Activated CD8-positive, alpha-beta memory T cell treated with anti-CD3 and anti-CD28 coated beads for 48 hours (primary cell): ENCODE results near the gene C1QTNF6.
"Not testable (repeated sequence)": the region's sequence is repeated elsewhere in the genome, so short reads cannot be mapped to it uniquely, and the experiment has no call there.

Experiments
- DNase-seq, 3 experiments: peaks; one replicate each; pipeline ENCODE4 v3.0.0-alpha.2; 2020; ENCODE audit warnings: low read depth in 2 of 3, low spot score in 2 of 3

The C1QTNF6 gene

DNA sequence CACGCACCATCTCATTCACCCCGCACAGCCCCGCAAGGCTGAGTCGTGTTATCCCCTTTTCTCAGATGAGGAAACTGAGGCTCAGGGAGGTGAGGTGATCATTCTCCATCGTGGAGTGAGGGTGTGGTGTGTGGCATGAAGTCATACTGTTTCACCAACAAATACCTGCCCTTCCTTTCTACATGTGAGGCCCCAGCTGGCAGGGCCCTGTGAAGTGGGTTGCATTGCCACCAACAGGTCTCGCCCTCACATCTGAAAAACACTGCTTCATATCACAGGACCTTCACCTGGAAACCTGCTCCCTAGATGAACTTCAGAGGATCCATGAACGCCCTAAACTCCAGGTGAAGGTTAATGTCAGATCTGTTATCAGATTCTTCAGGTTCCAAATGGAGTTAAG lies 19.9 kb upstream of the C1QTNF6 start:
- DNase-seq: no peak

DNA sequence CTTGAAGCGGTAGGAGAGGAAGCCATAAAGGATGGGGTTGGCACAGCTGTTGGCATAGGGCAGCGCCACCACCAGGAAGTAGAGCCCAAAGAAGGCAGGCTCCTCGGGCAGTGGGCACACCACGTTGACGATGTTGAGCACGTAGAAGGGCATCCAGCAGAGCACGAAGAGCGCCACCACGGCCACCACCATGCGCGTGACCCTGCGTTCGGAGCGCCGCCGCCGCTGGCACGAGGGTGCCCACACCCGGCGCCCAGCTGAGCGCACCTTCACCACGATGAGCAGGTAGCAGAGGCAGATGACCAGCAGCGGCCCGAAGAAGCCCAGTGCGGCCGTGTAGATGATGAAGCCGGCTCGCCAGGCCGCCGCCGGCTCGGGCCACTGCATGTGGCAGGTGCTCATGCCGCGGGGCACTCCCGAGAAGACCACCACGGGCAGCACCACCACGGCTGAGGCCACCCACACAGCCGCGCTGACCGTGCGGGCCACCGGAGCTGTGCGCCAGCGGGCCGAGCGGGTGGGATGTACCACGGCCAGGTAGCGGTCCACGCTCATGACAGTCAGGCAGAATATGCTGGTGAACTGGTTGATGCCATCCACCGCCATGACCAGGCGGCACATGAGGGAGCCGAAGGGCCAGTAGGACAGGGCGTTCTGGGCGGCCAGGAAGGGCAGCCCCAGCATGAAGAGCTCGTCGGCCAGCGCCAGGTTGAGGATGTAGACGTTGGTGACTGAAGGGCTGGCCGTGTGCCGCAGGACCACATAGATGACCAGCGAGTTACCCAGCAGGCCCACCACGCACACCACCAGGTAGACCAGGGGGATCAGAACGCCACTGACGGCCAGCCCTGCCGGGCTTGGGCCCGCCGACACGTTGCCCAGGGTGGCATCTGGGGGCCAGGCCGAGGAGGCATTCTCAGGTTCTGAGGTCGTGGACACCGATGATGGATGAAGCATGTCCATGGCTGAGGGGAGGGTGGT lies 19.1 kb upstream of the C1QTNF6 start:
- DNase-seq: no peak

GRCh38 chr22:37206118-37206840 lies 18.2 kb upstream of the C1QTNF6 start:
- DNase-seq: no peak

DNA sequence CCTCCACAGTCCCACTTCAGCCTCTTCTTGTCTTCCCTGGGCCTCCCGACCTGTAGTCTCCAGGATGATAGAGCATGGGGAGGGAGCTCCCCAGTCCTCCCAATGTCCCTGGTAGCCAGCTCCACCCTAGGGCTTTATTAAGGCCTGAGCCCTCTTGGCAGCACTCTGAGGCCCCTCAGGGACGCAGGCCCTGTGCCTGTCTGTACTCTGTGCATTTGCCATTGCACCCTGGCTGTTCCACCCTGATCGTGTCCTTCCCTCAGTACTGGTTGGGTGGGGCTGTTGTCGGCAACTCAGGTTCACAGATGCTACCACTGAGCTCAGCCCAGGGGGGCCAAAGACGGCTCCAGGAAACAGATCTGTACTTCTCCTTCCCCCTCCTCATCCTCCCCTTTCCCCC lies 17.0 kb upstream of the C1QTNF6 start:
- DNase-seq: no peak

DNA sequence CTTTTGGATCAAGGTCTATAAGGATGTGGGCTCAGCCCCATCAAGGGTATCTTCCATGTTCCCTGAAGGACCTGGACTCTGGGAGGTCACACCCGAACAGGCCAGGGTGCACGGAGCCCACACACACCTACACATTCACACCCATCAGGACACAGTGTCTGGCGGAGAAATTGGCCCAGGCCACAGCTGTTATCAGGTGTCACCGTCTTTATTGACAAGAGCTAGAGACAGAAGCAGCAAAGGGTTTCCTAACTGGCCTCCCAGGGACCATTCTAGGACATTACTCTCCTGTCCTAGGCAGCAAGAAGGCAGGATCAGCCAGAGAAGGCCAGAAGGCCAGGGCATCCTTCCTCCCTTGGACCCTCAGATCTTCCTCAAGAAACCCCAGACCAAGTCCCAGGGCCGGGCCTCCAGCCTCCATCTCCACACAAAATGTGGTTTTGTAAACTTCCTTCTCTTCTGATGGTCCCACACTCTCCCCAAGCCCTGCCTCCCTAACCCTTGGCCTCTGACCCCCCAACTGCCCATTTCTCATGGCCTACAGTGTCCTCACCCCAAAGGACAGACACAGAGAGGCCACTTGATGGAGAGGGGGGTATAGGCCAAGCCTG lies 16.1 kb upstream of the C1QTNF6 start:
- no peak for DNase-seq

DNA sequence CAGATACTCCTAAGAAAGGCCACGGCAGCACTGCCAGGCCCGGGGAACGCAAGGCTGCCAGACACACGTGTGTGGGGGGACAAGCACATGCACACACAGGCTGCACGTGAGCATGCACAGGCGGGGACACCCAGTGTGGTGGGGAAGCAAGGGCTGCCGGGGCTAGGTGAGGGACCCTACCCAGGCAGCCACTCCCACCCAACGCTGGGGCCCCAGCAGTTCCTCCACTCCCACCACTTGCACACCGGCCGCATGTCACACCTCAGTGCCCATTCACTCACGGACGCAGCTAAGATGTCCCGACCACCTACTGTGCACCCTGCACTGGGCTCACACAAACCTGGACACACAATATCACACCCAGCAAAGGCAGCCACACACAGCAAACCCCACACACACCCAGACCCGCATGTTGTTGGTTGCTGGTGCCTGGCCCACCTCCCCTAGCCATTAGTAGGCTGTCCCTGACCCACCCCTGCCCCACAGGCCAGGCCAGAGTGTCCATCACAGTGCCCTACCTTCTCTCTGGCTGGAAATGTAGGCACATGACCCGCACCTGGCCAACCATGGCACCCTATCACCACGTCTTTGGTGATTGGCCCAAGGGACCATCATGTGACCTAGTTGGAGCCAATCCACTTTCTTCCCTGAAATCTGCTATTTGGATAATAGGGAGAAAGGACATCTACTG lies 15.5 kb upstream of the C1QTNF6 start:
- DNase-seq: no peak

- DNase-seq: no peak
Measured at GRCh38 chr22:37202716-37203115, 14.7 kb upstream of the C1QTNF6 start.

DNA sequence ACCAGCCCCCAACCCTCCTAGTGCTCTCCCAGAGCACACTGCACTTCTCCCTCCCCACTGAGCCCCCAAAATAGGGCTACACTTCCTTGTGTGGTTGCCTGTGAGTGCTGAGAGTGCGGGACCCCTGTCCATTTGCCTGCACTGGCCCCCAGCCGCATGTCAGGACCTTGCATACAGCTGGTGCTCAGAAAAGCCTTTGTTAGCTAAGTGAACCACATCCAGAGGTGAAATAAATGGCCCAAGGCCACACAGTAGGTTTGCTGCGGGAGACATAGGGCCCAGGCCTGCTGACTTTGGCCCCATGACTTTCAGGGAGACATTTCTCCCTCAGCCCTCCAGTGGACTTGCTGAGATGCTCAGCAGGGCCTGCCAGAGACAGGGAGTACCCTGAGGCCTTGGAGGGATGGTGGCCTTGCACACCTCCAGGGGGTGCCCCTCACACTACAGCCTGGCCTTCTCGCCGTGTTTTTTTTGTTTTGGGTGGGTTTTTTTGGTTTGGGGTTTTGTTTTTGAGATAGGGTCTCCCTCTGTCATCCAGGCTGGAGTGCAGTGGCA lies 14.0 kb upstream of the C1QTNF6 start:
- DNase-seq: no peak

DNA sequence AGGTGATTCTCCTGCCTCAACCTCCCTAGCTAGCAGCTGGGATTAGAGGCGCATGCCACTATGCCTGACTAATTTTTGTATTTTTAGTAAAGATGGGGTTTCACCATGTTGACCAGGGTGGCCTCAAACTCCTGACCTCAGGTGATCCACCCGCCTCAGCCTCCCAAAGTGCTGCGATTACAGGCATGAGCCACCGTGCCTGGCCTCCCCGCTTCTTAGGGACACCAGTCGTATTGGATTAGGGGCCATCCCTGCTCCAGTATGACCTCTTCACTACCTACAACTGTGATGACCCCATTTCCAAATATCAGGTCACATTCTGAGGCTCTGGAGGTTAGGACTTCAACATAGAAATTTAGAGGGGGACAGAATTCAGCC lies 13.4 kb upstream of the C1QTNF6 start:
- DNase-seq: not testable (repeated sequence)

DNA sequence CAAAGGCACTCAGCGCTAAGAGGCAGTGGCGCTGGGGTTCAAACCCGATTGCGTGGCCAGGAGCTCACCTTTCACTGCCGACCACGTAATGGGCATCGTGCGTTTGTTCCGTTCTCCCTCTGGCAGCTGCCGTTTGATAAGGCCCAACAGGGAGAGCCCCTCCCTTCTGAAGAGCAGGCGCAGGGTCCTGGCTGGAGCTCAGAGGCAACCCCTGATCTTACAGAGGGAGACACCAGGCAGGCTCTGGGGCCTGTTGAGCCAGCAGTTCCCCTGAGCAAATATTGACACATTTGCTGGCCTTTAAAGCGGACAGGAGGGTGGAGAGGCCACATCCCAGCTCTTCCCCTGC lies 11.7 kb upstream of the C1QTNF6 start:
- DNase-seq: no peak

GRCh38 chr22:37199103-37199759 lies 11.2 kb upstream of the C1QTNF6 start:
- peak; percentile 97 to 100 (median 99) for DNase-seq

DNA sequence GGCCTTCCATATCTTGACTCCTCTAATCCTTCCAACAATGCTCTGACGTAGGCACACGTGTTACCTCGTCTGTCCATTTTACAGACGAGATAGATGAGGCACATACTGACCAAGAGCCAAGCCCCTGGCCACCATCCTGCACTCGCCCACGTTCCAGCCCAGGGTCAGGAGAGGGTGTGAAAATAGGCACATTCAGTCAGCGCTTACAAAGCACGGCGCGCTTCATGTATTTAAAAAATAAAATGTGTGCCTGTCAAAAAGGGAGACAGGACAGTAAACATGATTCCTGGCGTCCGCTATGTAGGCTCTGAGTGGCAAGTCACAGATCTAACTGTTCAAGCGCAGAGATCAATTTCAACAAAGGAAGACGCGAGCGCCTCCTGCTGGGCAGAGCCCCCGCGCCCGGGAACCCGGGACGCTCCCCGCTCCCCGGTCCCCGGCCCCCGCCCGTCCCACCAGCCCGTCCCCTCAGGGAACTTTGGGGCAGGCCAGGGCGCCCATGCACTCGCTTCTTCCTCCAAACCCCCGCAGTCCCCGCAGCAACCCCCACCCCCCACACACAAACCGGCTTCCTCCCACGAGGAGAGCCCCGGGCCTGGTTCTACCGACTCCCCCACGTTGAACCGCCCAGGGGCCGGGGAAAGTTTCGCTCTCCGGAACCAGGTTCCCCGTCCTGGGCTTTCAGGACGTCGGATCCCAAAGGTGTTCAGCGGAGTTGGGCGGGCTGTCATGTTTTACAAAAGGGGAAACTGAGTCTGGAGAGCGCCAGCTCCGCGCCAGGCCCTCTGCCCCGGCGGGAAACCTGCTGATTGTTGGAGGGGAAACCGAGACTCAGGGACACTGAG lies 10.4 kb upstream of the C1QTNF6 start:
- peak; percentile 81 to 99 (median 97) for DNase-seq

DNA sequence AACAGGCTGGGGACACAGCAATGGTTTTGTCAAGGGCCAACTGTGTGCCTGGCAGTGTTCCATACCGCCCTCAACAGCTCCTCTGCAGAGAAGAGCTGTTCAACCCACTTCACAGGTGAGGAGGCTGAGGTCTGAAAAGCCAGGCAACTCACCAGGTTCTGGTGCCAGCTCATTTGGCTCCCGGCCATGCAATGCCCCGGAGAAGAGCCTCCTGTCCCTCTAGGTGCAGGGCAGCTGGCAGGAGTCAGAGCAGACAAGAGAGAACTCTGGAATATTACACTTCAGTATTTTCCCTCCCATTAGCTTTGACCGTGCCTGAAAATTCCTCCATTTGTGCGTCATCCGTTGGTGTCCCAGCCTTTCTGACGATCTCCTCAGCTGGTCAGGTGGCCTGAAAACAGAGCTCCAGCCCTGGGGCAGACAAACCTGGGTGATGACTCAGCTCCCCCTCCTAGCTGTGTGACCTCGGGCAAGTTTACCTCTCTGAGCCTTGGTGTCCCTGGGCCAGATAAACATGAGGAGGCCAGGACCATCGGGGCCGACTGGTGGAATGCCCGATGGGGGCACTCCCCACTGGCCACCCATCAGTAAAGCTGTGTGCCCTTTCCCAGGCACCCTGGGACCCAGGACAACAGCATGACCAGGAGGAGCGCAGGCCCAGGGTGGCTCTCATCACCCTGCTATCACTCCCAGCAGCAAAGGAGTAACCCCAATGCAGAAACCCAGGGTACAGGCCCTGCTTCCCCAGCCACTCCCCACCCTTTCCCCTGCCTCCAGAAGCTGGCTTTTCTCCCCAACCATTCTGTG lies 9.6 kb upstream of the C1QTNF6 start:
- DNase-seq: no peak

- no peak for DNase-seq
Measured at GRCh38 chr22:37196539-37197450, 8.7 kb upstream of the C1QTNF6 start.

DNA sequence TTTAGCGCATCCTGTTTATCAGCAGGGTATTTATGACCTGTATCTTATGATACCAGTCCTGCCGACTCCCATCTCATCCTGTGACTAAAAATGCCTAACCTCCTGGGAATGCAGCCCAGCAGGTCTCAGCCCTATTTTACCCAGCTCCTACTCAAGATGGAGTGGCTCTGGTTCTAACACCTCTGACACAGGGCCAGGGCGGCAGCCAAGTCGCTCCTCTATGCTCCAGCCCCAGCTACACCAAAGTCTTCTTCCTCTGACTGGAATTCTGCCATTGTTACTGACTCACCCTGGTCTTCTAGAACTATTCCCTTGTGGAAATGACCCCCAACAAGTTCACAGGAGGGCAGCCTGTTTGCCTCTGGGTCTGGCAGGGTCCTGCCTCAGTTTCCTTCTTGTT lies 7.9 kb upstream of the C1QTNF6 start:
- no peak for DNase-seq

DNA sequence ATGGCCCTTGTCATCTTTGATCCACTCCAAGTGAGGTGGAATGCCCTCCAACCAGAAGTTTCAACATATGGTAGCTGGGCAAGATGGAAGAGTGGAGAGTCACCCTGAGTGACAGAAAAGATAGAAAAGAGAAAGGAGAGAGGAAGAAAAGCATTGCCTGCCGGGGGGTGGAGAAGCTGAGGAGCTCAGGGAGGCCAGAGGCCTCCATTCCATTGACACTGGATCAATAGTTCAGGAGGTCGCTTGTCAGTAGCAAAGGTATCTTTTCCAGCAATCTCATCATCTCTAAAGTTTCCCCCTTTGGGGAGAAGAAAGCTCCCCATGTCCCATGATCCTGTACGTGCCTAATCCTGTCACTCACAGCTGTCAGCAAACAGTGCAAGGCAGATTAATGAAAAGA lies 6.7 kb upstream of the C1QTNF6 start:
- DNase-seq: no peak

GRCh38 chr22:37193629-37194191 lies 5.7 kb upstream of the C1QTNF6 start:
- DNase-seq: peak in 2 of 3 experiments; percentile 43 to 44
